Stimulated activated CD4-positive, alpha-beta T cell treated with anti-CD3 and anti-CD28 coated beads, Interleukin-12 subunit alpha, Interleukin-12 subunit beta, amount 100 ng/mL, for 24 hours (primary cell): Measurements from ENCODE around the gene SPNS1.

ENCODE experiments used
- DNase-seq, 2 experiments: peaks; one replicate each; pipeline ENCODE4 v3.0.0-alpha.2; 2020; ENCODE audit warnings: low read depth in 2 of 2

Gene SPNS1

GRCh38 chr16:29029168-29029994, 54.8 kb downstream of the SPNS1 start:
- peak; percentile 77 to 85 for DNase-seq

- DNase-seq, result no peak
Measured at GRCh38 chr16:29030086-29030840, 55.7 kb downstream of the SPNS1 start.
